GM12872 (cell line): Measurements from ENCODE around the gene MRPL20.

ENCODE experiments used
- CTCF ChIP-seq: IDR thresholded peaks from 3 replicates; pipeline ENCODE4 v1.5.1; 2011; ENCODE audit warnings: low read depth, mild to moderate bottlenecking, low read length, moderate library complexity; ENCODE audit not compliant: insufficient read depth

The MRPL20 gene

GRCh38 chr1:1373051-1373814 lies 33.9 kb downstream of the MRPL20 start:
- no peak for TF ChIP-seq CTCF

- TF ChIP-seq CTCF = peak; percentile 96
These were observed 35.1 kb downstream of the MRPL20 start for GRCh38 chr1:1371746-1372711.

GRCh38 chr1:1371364-1371745 lies 35.7 kb downstream of the MRPL20 start:
- TF ChIP-seq CTCF = no peak

GRCh38 chr1:1370771-1371300 lies 36.3 kb downstream of the MRPL20 start:
- no peak for TF ChIP-seq CTCF

GRCh38 chr1:1367315-1367714 lies 39.8 kb downstream of the MRPL20 start:
- no peak for TF ChIP-seq CTCF

- no peak for TF ChIP-seq CTCF
These were observed 40.4 kb downstream of the MRPL20 start for GRCh38 chr1:1366699-1367066.
